Smooth muscle cell (in vitro differentiated cells): Measurements from ENCODE around the gene COPG1. TPM values are rescaled to one million over a fixed set of nuclear protein-coding genes. Genes with fewer than 3 reads are reported as not detected.

Source experiments
- DNase-seq: peaks from one replicate; lab custom pipeline; 2025; ENCODE audit not compliant: unreplicated experiment; lab: John Stamatoyannopoulos, UW
- H2AFZ ChIP-seq: fragments of 200-600 bp; sonication (generic); 2 replicates; pipeline ENCODE4 v1.6.0; 2016; ENCODE audit warnings: antibody characterized with exemption, low read depth, mild to moderate bottlenecking
- H3F3A ChIP-seq: fragments of 200-600 bp; sonication (generic); 2 replicates; pipeline ENCODE4 v1.6.0; 2017; ENCODE audit warnings: antibody characterized with exemption, low read depth
- H3K27ac ChIP-seq: fragments of 200-600 bp; sonication (generic); 2 replicates; pipeline ENCODE4 v1.5.1; 2016; ENCODE audit warnings: low read depth, mild to moderate bottlenecking
- H3K27me3 ChIP-seq: fragments of 200-600 bp; sonication (generic); 2 replicates; pipeline ENCODE4 v1.6.1; 2016; ENCODE audit warnings: low read depth, mild to moderate bottlenecking
- H3K36me3 ChIP-seq: fragments of 200-600 bp; sonication (generic); 2 replicates; pipeline ENCODE4 v1.5.1; 2016; ENCODE audit warnings: low read depth
- H3K4me1 ChIP-seq: fragments of 200-600 bp; sonication (generic); 2 replicates; pipeline ENCODE4 v1.5.1; 2016; ENCODE audit warnings: low read depth
- H3K4me2 ChIP-seq: fragments of 200-600 bp; sonication (generic); 2 replicates; pipeline ENCODE4 v1.6.0; 2016; ENCODE audit warnings: mild to moderate bottlenecking
- H3K4me3 ChIP-seq: fragments of 200-600 bp; sonication (generic); 2 replicates; pipeline ENCODE4 v1.5.1; 2016; ENCODE audit warnings: mild to moderate bottlenecking
- H3K79me2 ChIP-seq: fragments of 200-600 bp; sonication (generic); 2 replicates; pipeline ENCODE4 v1.6.0; 2016; ENCODE audit warnings: low read depth, mild to moderate bottlenecking
- H3K9ac ChIP-seq: fragments of 200-600 bp; sonication (generic); 2 replicates; pipeline ENCODE4 v1.6.0; 2016; ENCODE audit warnings: low read depth
- H3K9me3 ChIP-seq: fragments of 200-600 bp; sonication (generic); replicated peaks from 2 replicates; pipeline ENCODE4 v1.5.1; 2016; ENCODE audit warnings: low read depth
- H4K20me1 ChIP-seq: fragments of 200-600 bp; sonication (generic); 2 replicates; pipeline ENCODE4 v1.6.0; 2016; ENCODE audit warnings: low read depth
- CTCF ChIP-seq: fragments of 200-600 bp; sonication (generic); IDR thresholded peaks from 2 replicates; pipeline ENCODE4 v1.5.1; 2017; ENCODE audit warnings: borderline replicate concordance, mild to moderate bottlenecking, antibody characterized with exemption; ENCODE audit not compliant: insufficient read depth, poor library complexity, severe bottlenecking
- WGBS: methylation state at CpG from one replicate; pipeline ENCODE4 v1.1.7; 2016; ENCODE audit warnings: low lambda C conversion rate; 5-methylcytosine and 5-hydroxymethylcytosine counted together
- polyA plus RNA-seq: library from polyadenylated mRNA; unstranded; fragments of >200 nt; fragmentation: Nextera tagmentation; extraction: Ambion mirVana; gene quantifications from 2 replicates; pipeline ENCODE4 v1.2.1, GENCODE V29; 2016
- total RNA-seq: library from RNA; depleted of rRNA; stranded (reverse); fragments of >200 nt; gene quantifications from 2 replicates; pipeline ENCODE4 v1.2.3, GENCODE V29; 2014

Gene COPG1
- total and polyA plus RNA-seq, 2 experiments from 2014 or later = 177 to 265 TPM

- no peak for DNase-seq
- no peak for TF ChIP-seq CTCF
- Histone ChIP-seq H3K27me3 (no peaks in the 10 kb centered on the region), H3K4me2 (peak overlapping the region; percentile 77), H3K9me3 (no peaks in the 10 kb centered on the region), H3F3A (peaks cover 22% of the 10 kb centered on the region), H3K4me3 (no peak overlapping the region), H4K20me1 (no peaks in the 10 kb centered on the region), H3K27ac (peak overlapping the region; percentile 65), H3K79me2 (no peaks in the 10 kb centered on the region), H3K9ac (no peak overlapping the region), H3K36me3 (no peaks in the 10 kb centered on the region), H3K4me1 (peaks cover 14% of the 10 kb centered on the region), H2AFZ (no peak overlapping the region)
- WGBS = 100% methylated on average over 1 of the region's 1 CpG
These were observed 55.5 kb downstream of the COPG1 start for GRCh38 chr3:129304962-129305222.

DNA sequence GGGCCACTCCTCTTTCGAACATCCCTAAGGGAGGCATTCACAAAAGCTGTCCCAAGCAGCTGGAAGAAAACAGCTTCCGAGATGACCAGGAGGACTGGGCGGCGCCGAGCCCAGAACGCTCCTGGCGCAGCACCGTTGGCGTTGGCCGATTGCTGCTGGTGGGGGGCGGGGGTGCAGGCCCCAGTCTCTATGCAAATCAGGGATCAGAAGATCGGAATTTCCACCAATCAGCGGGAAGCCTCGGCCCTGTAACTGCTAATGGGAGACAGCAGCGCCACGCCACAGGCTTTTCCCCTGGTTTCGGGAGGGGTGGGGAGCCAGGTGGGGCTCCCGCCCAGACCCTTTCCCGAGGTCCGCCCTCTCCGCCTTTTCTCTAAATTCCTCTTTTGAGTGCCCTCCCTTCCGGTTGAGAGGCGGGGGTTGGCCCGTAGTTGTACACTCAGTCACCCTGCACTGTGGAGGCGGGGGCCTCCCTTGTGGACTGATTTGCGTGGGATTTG lies 56.2 kb downstream of the COPG1 start:
- 5% methylated on average over 26 of the region's 26 CpGs for WGBS
- Histone ChIP-seq H3K4me2 (peak overlapping the region; percentile 77), H3K79me2 (no peaks in the 10 kb centered on the region), H3K4me1 (peaks cover 14% of the 10 kb centered on the region), H2AFZ (peak overlapping the region; percentile 49), H4K20me1 (no peaks in the 10 kb centered on the region), H3K9ac (peak overlapping the region; percentile 42), H3K4me3 (peak overlapping the region; percentile 35), H3K9me3 (no peaks in the 10 kb centered on the region), H3F3A (peaks cover 22% of the 10 kb centered on the region), H3K27ac (peak overlapping the region; percentile 65), H3K36me3 (no peaks in the 10 kb centered on the region), H3K27me3 (no peaks in the 10 kb centered on the region)
- no peak for TF ChIP-seq CTCF
- DNase-seq = peak; percentile 54

DNA sequence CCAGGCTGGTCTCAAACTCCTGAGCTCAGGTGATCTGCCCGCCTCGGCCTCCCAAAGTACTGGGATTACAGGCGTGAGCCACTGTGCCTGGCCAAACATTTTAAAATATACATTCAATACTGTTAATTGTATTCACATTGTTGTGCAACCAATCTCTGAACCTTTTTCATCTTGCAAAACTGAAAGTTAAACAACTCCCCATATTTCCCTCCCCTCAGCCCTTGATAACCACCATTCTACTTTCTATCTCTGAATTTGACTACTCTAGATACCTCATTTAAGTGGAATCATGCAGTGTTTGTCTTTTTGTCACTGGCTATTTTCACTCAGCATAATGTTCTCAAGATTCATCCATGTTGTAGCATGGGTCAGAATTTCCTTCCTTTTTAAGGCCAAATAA lies 59.2 kb downstream of the COPG1 start:
- H3K36me3 ChIP-seq = no peaks in the 10 kb centered on the region
- no peak overlapping the region for H3K4me2 ChIP-seq
- H3K4me3 ChIP-seq = no peak overlapping the region
- H2AFZ ChIP-seq = no peak overlapping the region
- H3K9ac ChIP-seq = no peak overlapping the region
- peaks cover 25% of the 10 kb centered on the region for H3F3A ChIP-seq
- 97% methylated on average over 3 of the region's 3 CpGs for WGBS
- no peaks in the 10 kb centered on the region for H3K79me2 ChIP-seq
- H3K27me3 ChIP-seq = no peaks in the 10 kb centered on the region
- no peak for DNase-seq
- no peak overlapping the region for H3K27ac ChIP-seq
- no peaks in the 10 kb centered on the region for H4K20me1 ChIP-seq
- H3K9me3 ChIP-seq = no peaks in the 10 kb centered on the region
- no peak for TF ChIP-seq CTCF
- peaks cover 14% of the 10 kb centered on the region for H3K4me1 ChIP-seq
